Ovary (tissue), 9 donors: Measurements from ENCODE around the gene TAB2. TPM values are rescaled to one million over a fixed set of nuclear protein-coding genes. Genes with fewer than 3 reads are reported as not detected.

ENCODE experiments used
- DNase-seq, 5 donors: peaks; one replicate each; pipeline ENCODE4 v3.0.0-alpha.2; 2019 to 2020
- H3K27ac ChIP-seq, 2 donors: fragments of 200-600 bp; one replicate each; pipeline versions ENCODE4 v1.5.1 to v1.8.0; 2019 to 2022
- H3K27me3 ChIP-seq: fragments of 200-600 bp; one replicate; pipeline ENCODE4 v1.8.0; 2022
- H3K36me3 ChIP-seq: fragments of 200-600 bp; sonication (generic); one replicate; pipeline ENCODE4 v1.5.1; 2019
- H3K4me1 ChIP-seq: one replicate; pipeline ENCODE4 v1.8.1; 2013; ENCODE audit warnings: mild to moderate bottlenecking, moderate library complexity; ENCODE audit not compliant: insufficient read depth
- H3K4me3 ChIP-seq: fragments of 200-600 bp; sonication (generic); one replicate; pipeline ENCODE4 v1.5.1; 2017
- H3K9me3 ChIP-seq, 2 donors: fragments of 200-600 bp in 1 of 2; sonication (generic) in 1 of 2; one replicate each; pipeline versions ENCODE4 v1.5.1 to v1.8.1; 2013 to 2019; ENCODE audit warnings: mild to moderate bottlenecking in 1 of 2, moderate library complexity in 1 of 2
- CTCF ChIP-seq, 3 donors: fragments of 450-650 bp in 2 of 3; fragments of 200-600 bp in 1 of 3; IDR thresholded peaks; one replicate each; pipeline versions ENCODE4 v1.5.1 to v1.8.0; 2016 to 2022; ENCODE audit warnings: antibody characterized with exemption in 3 of 3, mild to moderate bottlenecking in 1 of 3
- EP300 ChIP-seq: sonication (generic); formaldehyde crosslinking; IDR thresholded peaks from one replicate; pipeline ENCODE4 v1.6.1; 2017; ENCODE audit warnings: antibody characterized with exemption
- POLR2A ChIP-seq: fragments of 450-650 bp; IDR thresholded peaks from one replicate; pipeline ENCODE4 v1.6.1; 2017; ENCODE audit warnings: antibody characterized with exemption, mild to moderate bottlenecking, moderate library complexity
- WGBS, 3 donors: extraction: QIAGEN DNeasy Blood & Tissue Kit in 1 of 3; methylation state at CpG; one replicate each; pipeline versions ENCODE4 v1.1.5 to v1.1.7; 2013 to 2017; 5-methylcytosine and 5-hydroxymethylcytosine counted together
- intact Hi-C, 4 donors: fragments of 100-400 bp; cut with DNase I; formaldehyde crosslinking; loops; one replicate each; pipeline versions ENCODE4 v1.11.0 to v1.15.1; 2022 to 2023
- polyA plus RNA-seq, 2 donors: library from polyadenylated mRNA; stranded (reverse); fragments of 200-250 nt in 1 of 2; fragments of 350-450 nt in 1 of 2; fragmentation: Illumina TruSeq in 1 of 2; extraction: RNeasy Lipid Tissue Mini Kit (QIAGEN cat#74804) in 1 of 2; gene quantifications; one replicate each; pipeline ENCODE4 v1.2.3, GENCODE V29; 2013 to 2014
- total RNA-seq, 7 donors: library from RNA; depleted of rRNA in 2 of 7; stranded (reverse); fragments of >200 nt in 2 of 7; fragmentation: NEBNext Ultra II Directional in 3 of 7; extraction: Animal tissue kit (Norgen Biotek cat#: 25700) in 3 of 7; gene quantifications; one replicate each; pipeline versions ENCODE4 v1.1.0 to v1.2.4, GENCODE V29; 2016 to 2023
- donor health status: DM: no; HTN: no; CAD: no; lungs with moderate emphysema.
- donor health status: DM: no; HTN: no; CAD: no.
- donor health status: Bipolar disorder and iron deficiency.
- donor health status: DM: yes; HTN: yes; CAD: no.
- donor health status: DM: no; HTN: no; CAD: no.
- donor health status: DM: yes; HTN: yes; CAD: no.

TAB2 gene
- total and polyA plus RNA-seq, 9 donors, result 39.6 to 75.9 (median 62.6) TPM

- no peak overlapping the region for H3K27ac ChIP-seq
- TF ChIP-seq POLR2A (no peak), CTCF (IDR thresholded peaks at IDR 0.05) (no peak), EP300 (no peak)
- no peaks in the 10 kb centered on the region for H3K27me3 ChIP-seq
- no peaks in the 10 kb centered on the region for H3K9me3 ChIP-seq
- 83 to 90% (median 87%) methylated on average over 2 of the region's 2 CpGs for WGBS, 3 donors
- H3K4me1 ChIP-seq, result peaks cover 5% of the 10 kb centered on the region
- intact Hi-C loops, result no loop called here
- H3K36me3 ChIP-seq, result no peaks in the 10 kb centered on the region
- no peak for DNase-seq
- no peak overlapping the region for H3K4me3 ChIP-seq
Measured at GRCh38 chr6:149330133-149330532, 12.6 kb downstream of the TAB2 start.

GRCh38 chr6:149331043-149331807 lies 13.7 kb downstream of the TAB2 start:
- Histone ChIP-seq H3K9me3 (no peaks in the 10 kb centered on the region), H3K27ac (no peak overlapping the region), H3K4me3 (no peak overlapping the region), H3K27me3 (no peaks in the 10 kb centered on the region), H3K4me1 (peaks cover 5% of the 10 kb centered on the region), H3K36me3 (no peaks in the 10 kb centered on the region)
- DNase-seq, result no peak
- no peak for TF ChIP-seq EP300
- intact Hi-C loops, result no loop called here
- 87 to 89% (median 88%) methylated on average over 2 of the region's 2 CpGs for WGBS, 3 donors

GRCh38 chr6:149331871-149332270 lies 14.4 kb downstream of the TAB2 start:
- Histone ChIP-seq H3K27ac (no peak overlapping the region), H3K36me3 (no peaks in the 10 kb centered on the region), H3K4me3 (no peak overlapping the region), H3K4me1 (peaks cover 5% of the 10 kb centered on the region), H3K27me3 (no peaks in the 10 kb centered on the region), H3K9me3 (no peaks in the 10 kb centered on the region)
- no peak for DNase-seq
- intact Hi-C loops, result no loop called here
- WGBS, 3 donors, result 77 to 85% (median 79%) methylated on average over 2 of the region's 2 CpGs
- TF ChIP-seq CTCF (IDR thresholded peaks at IDR 0.05), result no peak
- no peak for TF ChIP-seq POLR2A
- no peak for TF ChIP-seq EP300

GRCh38 chr6:149332602-149333265 lies 15.2 kb downstream of the TAB2 start:
- Histone ChIP-seq H3K4me1 (peaks cover 9% of the 10 kb centered on the region), H3K27ac (no peak overlapping the region)
- intact Hi-C loops, result no loop called here

More at GRCh38 chr6:149332602-149333265, 15.2 kb downstream of the TAB2 start:
- no peaks in the 10 kb centered on the region for H3K9me3 ChIP-seq
- H3K27me3 ChIP-seq, result no peaks in the 10 kb centered on the region
- DNase-seq, result no peak
- H3K4me3 ChIP-seq, result no peak overlapping the region
- H3K36me3 ChIP-seq, result no peaks in the 10 kb centered on the region
- 78 to 79% (median 79%) methylated on average over 5 of the region's 5 CpGs for WGBS, 3 donors
- no peak for TF ChIP-seq EP300
- no peak for TF ChIP-seq POLR2A
- no peak for TF ChIP-seq CTCF (IDR thresholded peaks at IDR 0.05)
